Spleen (tissue), 11 donors: ENCODE data around the gene CAGE1. TPM values are rescaled to one million over a fixed set of nuclear protein-coding genes. Genes with fewer than 3 reads are reported as not detected.

Source experiments
- DNase-seq: peaks from one replicate; pipeline ENCODE4 v3.0.0-alpha.2; 2020
- H3K27ac ChIP-seq, 8 donors: fragments of 200-600 bp; sonication (generic) in 7 of 8; 1 replicate in 4 of 8; 2 replicates in 4 of 8; pipeline versions ENCODE4 v1.5.0 to v1.8.0; 2016 to 2021; ENCODE audit warnings: inconsistent platforms in 4 of 8, mild to moderate bottlenecking in 4 of 8, moderate library complexity in 1 of 8
- H3K27me3 ChIP-seq, 7 donors: fragments of 200-600 bp; sonication (generic) in 6 of 7; replicated peaks in 1 of 7; 1 replicate in 4 of 7; 2 replicates in 3 of 7; pipeline versions ENCODE4 v1.5.0 to v1.8.0; 2016 to 2021; ENCODE audit warnings: inconsistent platforms in 3 of 7, mild to moderate bottlenecking in 1 of 7
- H3K36me3 ChIP-seq, 6 donors: fragments of 200-600 bp; sonication (generic) in 5 of 6; 1 replicate in 4 of 6; 2 replicates in 2 of 6; pipeline versions ENCODE4 v1.5.0 to v1.8.0; 2016 to 2021; ENCODE audit warnings: inconsistent platforms in 2 of 6
- H3K4me1 ChIP-seq, 6 donors: fragments of 200-600 bp; sonication (generic) in 5 of 6; 1 replicate in 3 of 6; 2 replicates in 3 of 6; pipeline versions ENCODE4 v1.5.0 to v1.8.0; 2016 to 2021; ENCODE audit warnings: inconsistent platforms in 3 of 6
- H3K4me3 ChIP-seq, 8 donors: fragments of 200-600 bp; sonication (generic) in 7 of 8; 1 replicate in 4 of 8; 2 replicates in 4 of 8; pipeline versions ENCODE4 v1.5.0 to v1.8.0; 2016 to 2021; ENCODE audit warnings: inconsistent platforms in 4 of 8, mild to moderate bottlenecking in 4 of 8, moderate library complexity in 2 of 8
- H3K9me3 ChIP-seq, 8 donors: fragments of 200-600 bp; sonication (generic) in 7 of 8; 1 replicate in 4 of 8; 2 replicates in 4 of 8; pipeline versions ENCODE4 v1.5.0 to v1.8.0; 2016 to 2021; ENCODE audit warnings: inconsistent platforms in 4 of 8
- POLR2A ChIP-seq, 3 donors: fragments of 450-650 bp; IDR thresholded peaks; one replicate each; pipeline ENCODE4 v1.5.1; 2017; ENCODE audit warnings: antibody characterized with exemption in 3 of 3, mild to moderate bottlenecking in 1 of 3
- POLR2AphosphoS5 ChIP-seq, 3 donors: sonication (generic); formaldehyde crosslinking; IDR thresholded peaks; one replicate each; pipeline ENCODE4 v1.5.1; 2017; ENCODE audit warnings: antibody characterized with exemption in 3 of 3
- WGBS, 5 donors: extraction: QIAGEN DNeasy Blood & Tissue Kit in 3 of 5; methylation state at CpG; one replicate each; pipeline versions ENCODE4 v1.1.5 to v1.1.7; 2013 to 2018; 5-methylcytosine and 5-hydroxymethylcytosine counted together
- intact Hi-C: fragments of 100-400 bp; cut with DNase I; formaldehyde crosslinking; loops from one replicate; pipeline ENCODE4 v1.15.0; 2023; ENCODE audit warnings: low total_unique reads
- polyA plus RNA-seq, 3 donors: library from polyadenylated mRNA; stranded (reverse); fragments of 200-250 nt; gene quantifications; one replicate each; pipeline ENCODE4 v1.2.1, GENCODE V29; 2013
- total RNA-seq, 7 donors: library from RNA; depleted of rRNA in 3 of 7; stranded (reverse); fragments of >200 nt in 3 of 7; fragmentation: NEBNext Ultra II Directional in 4 of 7; extraction: Animal tissue kit (Norgen Biotek cat#: 25700) in 4 of 7; gene quantifications; one replicate each; pipeline versions ENCODE4 v1.1.0 to v1.2.1, GENCODE V29; 2016 to 2021
- TF ChIP-seq, protein P1 (sequence below), 11 experiments: fragments of 200-600 bp in 7 of 11; fragments of 450-650 bp in 4 of 11; sonication (generic) in 4 of 11; IDR thresholded peaks in 8 of 11; conservative IDR thresholded peaks in 3 of 11; 1 replicate in 7 of 11; 2 replicates in 4 of 11; pipeline versions ENCODE4 v1.4.0 to v1.8.0; 2016 to 2021; ENCODE audit warnings: antibody characterized with exemption in 11 of 11, inconsistent platforms in 4 of 11, mild to moderate bottlenecking in 1 of 11
- donor health status: healthy with polysubstance abuse.
- donor health status: DM: no; HTN: no; CAD: no; lungs with moderate emphysema.
- donor health status: DM: no; HTN: no; CAD: no.
- donor health status: Bipolar disorder and iron deficiency.
- donor health status: healthy.
- donor health status: DM: no; HTN: no; CAD: no.
- donor health status: DM: yes; HTN: yes; CAD: no.

Gene CAGE1
- total and polyA plus RNA-seq, 10 donors = not detected

DNA sequence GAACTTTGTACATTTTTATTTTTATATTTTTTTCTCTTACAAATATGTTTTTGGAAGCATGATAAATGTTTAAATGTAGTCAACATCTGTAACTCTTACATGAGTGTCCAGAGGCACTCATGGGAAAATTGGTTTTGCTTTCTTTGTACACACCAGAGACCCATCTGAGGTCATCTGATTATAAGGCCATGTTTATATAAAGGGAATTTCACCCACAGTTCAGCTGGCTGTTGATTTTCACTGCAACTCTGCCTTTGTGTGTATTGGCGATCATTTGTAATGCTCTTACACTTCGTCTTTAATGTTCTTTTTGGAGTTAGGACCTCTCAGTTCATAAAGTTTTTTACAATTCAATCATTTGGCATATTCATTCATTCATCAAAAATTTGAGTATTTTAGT is 28.1 kb upstream of the CAGE1 start:
- WGBS, 5 donors = 94 to 99% (median 97%) methylated on average over 2 of the region's 2 CpGs
- H3K4me1 ChIP-seq = no peaks in the 10 kb centered on the region
- peaks cover 3 to 83% (median 60%) of the 10 kb centered on the region in 6 donors for H3K36me3 ChIP-seq
- no peak for DNase-seq
- H3K9me3 ChIP-seq = no peaks in the 10 kb centered on the region
- no peak overlapping the region for H3K27ac ChIP-seq
- intact Hi-C loops = loop anchor here (10.0 kb wide), 1 partner anchor 197 kb away; no protein-coding TSS in a partner anchor
- TF ChIP-seq, protein P1, sequence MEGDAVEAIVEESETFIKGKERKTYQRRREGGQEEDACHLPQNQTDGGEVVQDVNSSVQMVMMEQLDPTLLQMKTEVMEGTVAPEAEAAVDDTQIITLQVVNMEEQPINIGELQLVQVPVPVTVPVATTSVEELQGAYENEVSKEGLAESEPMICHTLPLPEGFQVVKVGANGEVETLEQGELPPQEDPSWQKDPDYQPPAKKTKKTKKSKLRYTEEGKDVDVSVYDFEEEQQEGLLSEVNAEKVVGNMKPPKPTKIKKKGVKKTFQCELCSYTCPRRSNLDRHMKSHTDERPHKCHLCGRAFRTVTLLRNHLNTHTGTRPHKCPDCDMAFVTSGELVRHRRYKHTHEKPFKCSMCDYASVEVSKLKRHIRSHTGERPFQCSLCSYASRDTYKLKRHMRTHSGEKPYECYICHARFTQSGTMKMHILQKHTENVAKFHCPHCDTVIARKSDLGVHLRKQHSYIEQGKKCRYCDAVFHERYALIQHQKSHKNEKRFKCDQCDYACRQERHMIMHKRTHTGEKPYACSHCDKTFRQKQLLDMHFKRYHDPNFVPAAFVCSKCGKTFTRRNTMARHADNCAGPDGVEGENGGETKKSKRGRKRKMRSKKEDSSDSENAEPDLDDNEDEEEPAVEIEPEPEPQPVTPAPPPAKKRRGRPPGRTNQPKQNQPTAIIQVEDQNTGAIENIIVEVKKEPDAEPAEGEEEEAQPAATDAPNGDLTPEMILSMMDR (IDR thresholded peaks at IDR 0.05 in 8 of 11, conservative IDR thresholded peaks at IDR 0.05 in 3 of 11) = no peak
- no peak for TF ChIP-seq POLR2A (IDR thresholded peaks at IDR 0.05)
- TF ChIP-seq POLR2AphosphoS5 (IDR thresholded peaks at IDR 0.05) = no peak
- no peaks in the 10 kb centered on the region for H3K27me3 ChIP-seq
- no peak overlapping the region for H3K4me3 ChIP-seq

DNA sequence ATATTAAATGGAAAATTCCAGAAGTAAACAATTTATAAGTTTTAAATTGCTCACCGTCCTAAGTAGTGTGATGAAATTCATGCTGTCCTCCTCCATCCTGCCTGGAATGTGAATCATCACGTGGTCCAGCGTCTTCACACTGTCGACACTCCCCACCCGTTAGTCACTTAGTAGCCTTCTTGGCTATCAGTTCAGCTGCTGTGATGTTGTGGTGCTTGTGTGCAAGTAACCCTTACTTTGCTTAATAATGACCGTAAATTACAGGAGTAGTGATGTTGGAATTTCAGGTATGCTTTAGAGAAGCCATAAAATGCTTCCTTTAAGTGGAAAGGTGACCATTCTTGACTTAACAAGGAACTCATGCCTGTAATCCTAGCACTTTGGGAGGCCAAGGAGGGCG is 25.3 kb upstream of the CAGE1 start:
- no peak for DNase-seq
- H3K27ac ChIP-seq = no peak overlapping the region
- H3K4me3 ChIP-seq = no peak overlapping the region
- intact Hi-C loops = loop anchor here (10.0 kb wide), 1 partner anchor 200 kb away; no protein-coding TSS in a partner anchor
- peaks cover 7 to 100% (median 87%) of the 10 kb centered on the region in 6 donors for H3K36me3 ChIP-seq
- H3K4me1 ChIP-seq = no peaks in the 10 kb centered on the region
- WGBS, 5 donors = 84 to 96% (median 91%) methylated on average over 7 of the region's 7 CpGs
- no peaks in the 10 kb centered on the region for H3K27me3 ChIP-seq
- H3K9me3 ChIP-seq = no peaks in the 10 kb centered on the region
- TF ChIP-seq POLR2A (IDR thresholded peaks at IDR 0.05) (no peak), POLR2AphosphoS5 (IDR thresholded peaks at IDR 0.05) (no peak)
- TF ChIP-seq, protein P1 (IDR thresholded peaks at IDR 0.05 in 8 of 11, conservative IDR thresholded peaks at IDR 0.05 in 3 of 11) = no peak

DNA sequence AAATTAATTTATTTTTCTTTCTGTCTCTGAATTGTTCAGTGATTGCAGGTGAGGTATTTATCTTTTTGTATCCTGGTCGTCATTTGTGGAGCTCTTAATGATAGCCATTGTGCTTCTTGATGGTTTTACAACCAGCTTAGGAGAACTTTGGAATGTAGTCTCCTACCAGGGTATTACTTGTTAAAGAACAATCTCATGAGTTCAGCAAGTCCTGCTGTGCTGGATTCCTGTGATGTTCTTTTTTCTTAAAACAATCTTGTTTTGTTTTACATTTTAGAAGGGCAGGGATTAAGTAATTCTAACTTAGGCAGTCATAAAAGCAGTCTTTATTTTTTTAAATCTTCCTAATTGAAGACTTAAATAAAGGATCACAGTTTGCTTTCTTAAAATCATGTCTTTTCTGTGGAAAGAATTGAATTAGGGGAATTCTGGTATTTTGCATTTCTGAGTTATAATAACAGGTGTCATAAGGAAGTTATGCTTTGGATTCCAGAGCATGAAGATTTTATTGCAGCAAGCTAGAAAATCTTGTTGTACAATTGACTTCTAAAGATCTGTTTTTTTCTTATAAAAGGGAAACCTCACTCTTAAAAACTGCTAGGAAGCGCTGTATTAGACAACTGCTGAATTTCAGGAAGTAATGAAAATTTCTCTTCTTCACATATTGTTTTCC is 23.7 kb upstream of the CAGE1 start:
- peaks cover 7 to 100% (median 93%) of the 10 kb centered on the region in 6 donors for H3K36me3 ChIP-seq
- no peak overlapping the region for H3K4me3 ChIP-seq
- no peaks in the 10 kb centered on the region for H3K4me1 ChIP-seq
- TF ChIP-seq POLR2A (IDR thresholded peaks at IDR 0.05) (no peak), POLR2AphosphoS5 (IDR thresholded peaks at IDR 0.05) (no peak)
- TF ChIP-seq, protein P1 (IDR thresholded peaks at IDR 0.05 in 8 of 11, conservative IDR thresholded peaks at IDR 0.05 in 3 of 11) = no peak
- 86 to 91% (median 88%) methylated on average over 2 of the region's 2 CpGs for WGBS, 5 donors
- DNase-seq = no peak
- H3K27me3 ChIP-seq = no peaks in the 10 kb centered on the region
- no peaks in the 10 kb centered on the region for H3K9me3 ChIP-seq
- intact Hi-C loops = loop anchor here (10.0 kb wide), 1 partner anchor 202 kb away; no protein-coding TSS in a partner anchor
- no peak overlapping the region for H3K27ac ChIP-seq

DNA sequence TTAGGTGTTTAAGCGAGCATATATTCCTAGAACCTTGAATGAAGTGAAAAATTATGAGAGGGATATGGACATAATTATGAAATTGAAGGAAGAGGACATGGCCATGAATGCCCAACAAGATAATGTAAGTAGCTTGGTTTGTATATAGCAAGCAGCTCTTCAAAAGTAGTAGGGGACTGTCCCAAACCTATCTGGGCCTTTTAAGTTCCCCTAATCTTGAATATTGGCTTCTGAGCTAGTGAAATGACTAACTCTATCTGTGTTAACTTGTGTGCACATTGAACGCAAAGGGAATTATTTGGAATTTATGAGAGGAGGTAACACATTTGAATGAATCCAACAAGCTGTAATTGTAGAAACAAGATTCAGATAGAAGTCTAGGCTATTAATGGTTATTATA is 21.8 kb upstream of the CAGE1 start:
- DNase-seq = no peak
- Histone ChIP-seq H3K4me3 (no peak overlapping the region), H3K4me1 (no peaks in the 10 kb centered on the region), H3K27ac (no peak overlapping the region), H3K36me3 (peaks cover 4 to 100% (median 92%) of the 10 kb centered on the region in 6 donors), H3K9me3 (no peaks in the 10 kb centered on the region), H3K27me3 (no peaks in the 10 kb centered on the region)
- 83 to 94% (median 92%) methylated on average over 2 of the region's 2 CpGs for WGBS, 5 donors
- intact Hi-C loops = loop anchor here (10.0 kb wide), 1 partner anchor 203 kb away; no protein-coding TSS in a partner anchor
- no peak for TF ChIP-seq POLR2A (IDR thresholded peaks at IDR 0.05)
- TF ChIP-seq, protein P1 (IDR thresholded peaks at IDR 0.05 in 8 of 11, conservative IDR thresholded peaks at IDR 0.05 in 3 of 11) = no peak
- TF ChIP-seq POLR2AphosphoS5 (IDR thresholded peaks at IDR 0.05) = no peak
